ENCODE data around the gene TMEM225B.
"Not testable (repeated sequence)": the region's sequence is repeated elsewhere in the genome, so short reads cannot be mapped to it uniquely, and the experiment has no call there.

TMEM225B gene

DNA sequence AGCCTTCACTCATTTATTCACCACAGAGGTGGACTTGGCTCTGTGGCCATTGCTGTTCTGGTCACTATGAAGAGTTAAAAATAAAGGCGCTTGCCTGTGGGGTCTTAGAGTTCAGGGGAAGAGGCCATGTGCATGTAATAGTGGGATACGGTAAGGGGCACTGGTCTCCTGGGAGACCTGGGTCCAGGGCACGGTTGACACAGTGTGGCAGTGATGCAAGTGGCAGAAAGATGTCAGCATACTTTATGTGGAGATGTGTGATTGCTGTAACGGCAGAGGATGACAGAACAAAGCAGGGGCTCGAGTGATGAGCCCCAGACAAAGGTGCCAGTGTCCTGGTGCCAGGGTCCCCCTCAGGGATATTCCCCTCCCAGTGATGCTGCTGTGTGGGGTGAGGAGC is 27.3 kb downstream of the TMEM225B start:
- Histone ChIP-seq H3K4me3 (ENCODE audit: low read depth in 1 of 2, low read length in 2 of 2) (no peak overlapping the region), H3K9me3 (ENCODE audit: control insufficient read depth in 1 of 2, low read length in 2 of 2) (no peaks in the 10 kb centered on the region), H3K36me3 (ENCODE audit: control insufficient read depth in 1 of 2, insufficient read depth in 2 of 2, low read length in 2 of 2) (peaks cover 75 to 98% of the 10 kb centered on the region in 2 donors), H3K4me1 (ENCODE audit: control insufficient read depth in 1 of 2, insufficient read depth in 2 of 2, low read length in 2 of 2) (no peaks in the 10 kb centered on the region), H3K27me3 (ENCODE audit: low read depth, low read length) (no peaks in the 10 kb centered on the region), H3K27ac (ENCODE audit: low read length) (no peak overlapping the region)

DNA sequence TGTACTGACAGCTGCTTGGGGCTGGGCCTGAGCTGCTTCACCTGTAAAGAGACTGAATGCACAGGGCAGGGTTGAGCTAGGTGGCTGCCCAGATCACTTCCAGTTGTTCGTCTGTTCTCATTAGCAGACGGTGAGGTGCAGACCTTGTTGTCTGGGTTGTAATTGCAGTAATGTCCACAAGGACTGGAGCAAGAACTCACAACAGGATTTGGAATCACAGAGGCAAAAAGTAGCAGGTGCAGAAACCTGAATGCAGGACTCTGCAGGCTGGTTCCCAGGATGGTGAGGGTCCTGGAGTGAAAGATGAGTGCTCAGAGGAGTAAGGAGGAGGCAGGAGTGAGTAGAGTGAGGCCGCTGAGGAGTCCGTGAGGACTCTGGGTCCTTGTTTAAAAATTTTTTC is 27.9 kb downstream of the TMEM225B start:
- Histone ChIP-seq H3K4me1 (ENCODE audit: control insufficient read depth in 1 of 2, insufficient read depth in 2 of 2, low read length in 2 of 2) (no peaks in the 10 kb centered on the region), H3K4me3 (ENCODE audit: low read depth in 1 of 2, low read length in 2 of 2) (no peak overlapping the region), H3K36me3 (ENCODE audit: control insufficient read depth in 1 of 2, insufficient read depth in 2 of 2, low read length in 2 of 2) (peaks cover 75 to 98% of the 10 kb centered on the region in 2 donors), H3K9me3 (ENCODE audit: control insufficient read depth in 1 of 2, low read length in 2 of 2) (no peaks in the 10 kb centered on the region), H3K27me3 (ENCODE audit: low read depth, low read length) (no peaks in the 10 kb centered on the region), H3K27ac (ENCODE audit: low read length) (no peak overlapping the region)

DNA sequence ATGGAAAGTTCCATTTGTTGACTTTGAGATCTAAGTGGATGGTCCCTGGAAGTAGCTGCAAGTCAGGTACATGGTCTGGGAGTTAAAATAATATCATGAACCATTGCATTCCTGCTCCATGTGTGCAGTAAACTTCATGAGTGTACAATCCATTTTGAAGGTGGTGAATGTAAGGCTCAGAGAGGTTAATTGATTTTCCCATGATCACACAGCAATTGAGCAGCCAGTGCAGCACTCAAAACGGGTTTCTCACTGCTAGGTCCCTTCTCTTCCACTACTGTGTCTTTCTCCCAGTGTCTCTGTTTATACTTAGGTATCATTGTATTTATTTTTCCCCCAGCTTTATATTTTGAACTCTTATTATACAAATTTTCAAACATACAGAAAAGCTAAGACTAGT is 28.6 kb downstream of the TMEM225B start:
- Histone ChIP-seq H3K4me1 (ENCODE audit: control insufficient read depth in 1 of 2, insufficient read depth in 2 of 2, low read length in 2 of 2) (no peaks in the 10 kb centered on the region), H3K36me3 (ENCODE audit: control insufficient read depth in 1 of 2, insufficient read depth in 2 of 2, low read length in 2 of 2) (peaks cover 75 to 97% of the 10 kb centered on the region in 2 donors), H3K27ac (ENCODE audit: low read length) (no peak overlapping the region), H3K4me3 (ENCODE audit: low read depth in 1 of 2, low read length in 2 of 2) (no peak overlapping the region), H3K27me3 (ENCODE audit: low read depth, low read length) (no peaks in the 10 kb centered on the region), H3K9me3 (ENCODE audit: control insufficient read depth in 1 of 2, low read length in 2 of 2) (no peaks in the 10 kb centered on the region)

- Histone ChIP-seq H3K9me3 (ENCODE audit: control insufficient read depth in 1 of 2, low read length in 2 of 2) (no peaks in the 10 kb centered on the region), H3K27me3 (ENCODE audit: low read depth, low read length) (no peaks in the 10 kb centered on the region), H3K27ac (ENCODE audit: low read length) (no peak overlapping the region), H3K36me3 (ENCODE audit: control insufficient read depth in 1 of 2, insufficient read depth in 2 of 2, low read length in 2 of 2) (peaks cover 69 to 88% of the 10 kb centered on the region in 2 donors), H3K4me3 (ENCODE audit: low read depth in 1 of 2, low read length in 2 of 2) (no peak overlapping the region), H3K4me1 (ENCODE audit: control insufficient read depth in 1 of 2, insufficient read depth in 2 of 2, low read length in 2 of 2) (no peaks in the 10 kb centered on the region)
Observed at GRCh38 chr7:99627513-99627912, 29.4 kb downstream of the TMEM225B start.

- Histone ChIP-seq H3K4me1 (ENCODE audit: control insufficient read depth in 1 of 2, insufficient read depth in 2 of 2, low read length in 2 of 2) (no peaks in the 10 kb centered on the region), H3K9me3 (ENCODE audit: control insufficient read depth in 1 of 2, low read length in 2 of 2) (no peaks in the 10 kb centered on the region), H3K27ac (ENCODE audit: low read length) (no peak overlapping the region), H3K4me3 (ENCODE audit: low read depth in 1 of 2, low read length in 2 of 2) (no peak overlapping the region), H3K27me3 (ENCODE audit: low read depth, low read length) (no peaks in the 10 kb centered on the region), H3K36me3 (ENCODE audit: control insufficient read depth in 1 of 2, insufficient read depth in 2 of 2, low read length in 2 of 2) (peaks cover 62 to 84% of the 10 kb centered on the region in 2 donors)
Observed at GRCh38 chr7:99628471-99629465, 30.7 kb downstream of the TMEM225B start.

GRCh38 chr7:99629643-99630042 is 31.6 kb downstream of the TMEM225B start:
- Histone ChIP-seq H3K27ac (ENCODE audit: low read length) (no peak overlapping the region), H3K9me3 (ENCODE audit: control insufficient read depth in 1 of 2, low read length in 2 of 2) (no peaks in the 10 kb centered on the region), H3K4me1 (ENCODE audit: control insufficient read depth in 1 of 2, insufficient read depth in 2 of 2, low read length in 2 of 2) (no peaks in the 10 kb centered on the region), H3K36me3 (ENCODE audit: control insufficient read depth in 1 of 2, insufficient read depth in 2 of 2, low read length in 2 of 2) (peaks cover 58 to 81% of the 10 kb centered on the region in 2 donors), H3K4me3 (ENCODE audit: low read depth in 1 of 2, low read length in 2 of 2) (no peak overlapping the region), H3K27me3 (ENCODE audit: low read depth, low read length) (no peaks in the 10 kb centered on the region)

- Histone ChIP-seq H3K27ac (ENCODE audit: low read length) (no peak overlapping the region), H3K9me3 (ENCODE audit: control insufficient read depth in 1 of 2, low read length in 2 of 2) (no peaks in the 10 kb centered on the region), H3K36me3 (ENCODE audit: control insufficient read depth in 1 of 2, insufficient read depth in 2 of 2, low read length in 2 of 2) (peaks cover 41 to 62% of the 10 kb centered on the region in 2 donors), H3K27me3 (ENCODE audit: low read depth, low read length) (no peaks in the 10 kb centered on the region), H3K4me3 (ENCODE audit: low read depth in 1 of 2, low read length in 2 of 2) (no peak overlapping the region), H3K4me1 (ENCODE audit: control insufficient read depth in 1 of 2, insufficient read depth in 2 of 2, low read length in 2 of 2) (no peaks in the 10 kb centered on the region)
Observed at GRCh38 chr7:99631295-99632109, 33.4 kb downstream of the TMEM225B start.

- H3K36me3 ChIP-seq (ENCODE audit: control insufficient read depth in 1 of 2, insufficient read depth in 2 of 2, low read length in 2 of 2) = peaks cover 5 to 31% of the 10 kb centered on the region in 2 donors
- not testable (repeated sequence) for H3K27me3 ChIP-seq (ENCODE audit: low read depth, low read length); H3K4me3 ChIP-seq (ENCODE audit: low read depth in 1 of 2, low read length in 2 of 2); H3K4me1 ChIP-seq (ENCODE audit: control insufficient read depth in 1 of 2, insufficient read depth in 2 of 2, low read length in 2 of 2); H3K9me3 ChIP-seq (ENCODE audit: control insufficient read depth in 1 of 2, low read length in 2 of 2); H3K27ac ChIP-seq (ENCODE audit: low read length)
Observed at GRCh38 chr7:99637414-99637813, 39.3 kb downstream of the TMEM225B start.

DNA sequence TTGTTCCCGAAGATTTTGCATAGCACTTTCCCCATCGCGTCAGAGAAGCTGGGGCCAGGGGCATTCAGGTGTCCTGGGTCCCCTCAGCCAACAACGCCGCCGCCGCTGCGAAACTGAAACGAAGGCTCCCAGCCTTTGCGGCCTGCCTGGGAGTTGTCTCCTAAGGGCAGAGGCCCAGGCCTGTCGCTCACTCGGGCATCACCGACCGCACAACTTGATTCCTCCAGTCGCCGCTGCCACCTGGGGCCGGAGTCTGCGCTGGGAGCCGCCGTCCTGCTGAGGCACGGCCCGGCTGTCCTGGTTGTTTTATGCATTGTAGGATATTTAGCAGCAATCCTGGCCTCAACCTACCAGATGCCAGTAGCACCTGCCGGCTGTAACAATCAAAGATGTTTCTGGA is 40.7 kb downstream of the TMEM225B start:
- H3K4me3 ChIP-seq (ENCODE audit: low read depth in 1 of 2, low read length in 2 of 2) = no peak overlapping the region
- no peak overlapping the region for H3K27ac ChIP-seq (ENCODE audit: low read length)
- H3K4me1 ChIP-seq (ENCODE audit: control insufficient read depth in 1 of 2, insufficient read depth in 2 of 2, low read length in 2 of 2) = no peaks in the 10 kb centered on the region
- no peaks in the 10 kb centered on the region for H3K27me3 ChIP-seq (ENCODE audit: low read depth, low read length)
- peaks cover 2 to 26% of the 10 kb centered on the region in 2 donors for H3K36me3 ChIP-seq (ENCODE audit: control insufficient read depth in 1 of 2, insufficient read depth in 2 of 2, low read length in 2 of 2)
- H3K9me3 ChIP-seq (ENCODE audit: control insufficient read depth in 1 of 2, low read length in 2 of 2) = no peaks in the 10 kb centered on the region

DNA sequence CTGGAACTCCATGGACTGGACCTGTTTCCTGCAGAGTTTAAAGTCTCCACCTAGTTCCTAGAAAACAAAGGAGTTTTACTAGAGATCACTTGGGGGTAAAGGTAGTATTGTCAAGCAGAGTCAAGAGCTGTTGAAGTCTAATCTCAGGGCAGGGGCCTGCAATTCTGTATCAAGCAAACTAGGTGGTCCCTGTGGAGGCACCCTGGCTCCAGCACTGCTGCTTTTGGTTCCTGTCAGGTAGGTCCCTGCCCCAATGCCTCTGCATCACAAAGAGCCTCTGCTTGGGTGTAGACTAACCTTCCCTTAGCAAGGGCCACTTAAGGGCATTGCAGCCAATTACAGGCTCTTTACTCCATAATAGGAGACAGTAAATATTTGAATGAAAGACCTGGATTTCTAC is 41.2 kb downstream of the TMEM225B start:
- H3K4me3 ChIP-seq (ENCODE audit: low read depth in 1 of 2, low read length in 2 of 2) = no peak overlapping the region
- peaks cover 2 to 26% of the 10 kb centered on the region in 2 donors for H3K36me3 ChIP-seq (ENCODE audit: control insufficient read depth in 1 of 2, insufficient read depth in 2 of 2, low read length in 2 of 2)
- H3K9me3 ChIP-seq (ENCODE audit: control insufficient read depth in 1 of 2, low read length in 2 of 2) = no peaks in the 10 kb centered on the region
- no peaks in the 10 kb centered on the region for H3K4me1 ChIP-seq (ENCODE audit: control insufficient read depth in 1 of 2, insufficient read depth in 2 of 2, low read length in 2 of 2)
- H3K27me3 ChIP-seq (ENCODE audit: low read depth, low read length) = no peaks in the 10 kb centered on the region
- H3K27ac ChIP-seq (ENCODE audit: low read length) = no peak overlapping the region

GRCh38 chr7:99642027-99642426 is 44.0 kb downstream of the TMEM225B start:
- Histone ChIP-seq H3K27ac (ENCODE audit: low read length) (no peak overlapping the region), H3K27me3 (ENCODE audit: low read depth, low read length) (no peaks in the 10 kb centered on the region), H3K9me3 (ENCODE audit: control insufficient read depth in 1 of 2, low read length in 2 of 2) (no peaks in the 10 kb centered on the region), H3K36me3 (ENCODE audit: control insufficient read depth in 1 of 2, insufficient read depth in 2 of 2, low read length in 2 of 2) (peaks cover 3 to 31% of the 10 kb centered on the region in 2 donors), H3K4me3 (ENCODE audit: low read depth in 1 of 2, low read length in 2 of 2) (no peak overlapping the region), H3K4me1 (ENCODE audit: control insufficient read depth in 1 of 2, insufficient read depth in 2 of 2, low read length in 2 of 2) (no peaks in the 10 kb centered on the region)

All from muscle layer of duodenum (tissue), 2 donors.